Activated gamma-delta T cell (primary cell): Measurements from ENCODE around the gene BMP15.

Experiments used
- DNase-seq: peaks from one replicate; lab custom pipeline; 2025; lab: John Stamatoyannopoulos, UW
- total RNA-seq, 2 donors: gene quantifications; one replicate each; lab custom pipeline; 2026; lab: John Stamatoyannopoulos, UW

BMP15 gene
- 0 reads per million in 2 donors for total RNA-seq

DNA sequence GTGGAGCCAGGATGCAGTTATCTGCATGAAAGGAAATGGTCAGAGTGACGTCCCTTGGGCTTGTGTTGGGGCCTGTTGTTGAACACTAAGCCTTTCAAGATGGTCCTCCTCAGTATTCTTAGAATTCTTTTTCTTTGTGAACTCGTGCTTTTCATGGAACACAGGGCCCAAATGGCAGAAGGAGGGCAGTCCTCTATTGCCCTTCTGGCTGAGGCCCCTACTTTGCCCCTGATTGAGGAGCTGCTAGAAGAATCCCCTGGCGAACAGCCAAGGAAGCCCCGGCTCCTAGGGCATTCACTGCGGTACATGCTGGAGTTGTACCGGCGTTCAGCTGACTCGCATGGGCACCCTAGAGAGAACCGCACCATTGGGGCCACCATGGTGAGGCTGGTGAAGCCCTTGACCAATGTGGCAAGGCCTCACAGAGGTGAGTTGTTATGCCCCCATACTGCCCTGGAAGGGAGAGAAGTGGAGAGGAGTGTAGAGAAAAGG lies at the start of gene BMP15:
Gene BMP15 (plus strand): TSS at position 51 of the 492 bp plus-strand sequence. CDS start 49 bp downstream, at position 100.
- DNase-seq, result no peak

DNA sequence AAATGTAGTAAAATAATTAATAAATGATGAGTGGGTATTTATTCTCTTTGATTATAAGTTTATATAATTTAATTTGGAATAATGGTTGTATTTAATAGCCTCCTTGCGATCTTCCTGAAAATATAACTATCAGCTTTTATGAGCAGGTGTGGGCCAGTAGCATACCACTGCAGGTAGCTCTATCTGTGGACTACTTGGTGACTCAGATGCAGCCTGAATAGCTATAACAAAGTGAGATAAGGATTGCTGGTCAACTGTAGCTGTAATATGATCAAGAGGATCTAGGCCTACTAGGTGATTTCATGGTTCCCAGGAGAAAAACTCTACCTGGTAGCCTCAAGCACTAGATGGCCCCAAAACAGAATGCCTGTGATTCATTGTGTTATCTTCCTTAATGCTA lies 47.1 kb upstream of the BMP15 start:
- DNase-seq, result no peak

DNA sequence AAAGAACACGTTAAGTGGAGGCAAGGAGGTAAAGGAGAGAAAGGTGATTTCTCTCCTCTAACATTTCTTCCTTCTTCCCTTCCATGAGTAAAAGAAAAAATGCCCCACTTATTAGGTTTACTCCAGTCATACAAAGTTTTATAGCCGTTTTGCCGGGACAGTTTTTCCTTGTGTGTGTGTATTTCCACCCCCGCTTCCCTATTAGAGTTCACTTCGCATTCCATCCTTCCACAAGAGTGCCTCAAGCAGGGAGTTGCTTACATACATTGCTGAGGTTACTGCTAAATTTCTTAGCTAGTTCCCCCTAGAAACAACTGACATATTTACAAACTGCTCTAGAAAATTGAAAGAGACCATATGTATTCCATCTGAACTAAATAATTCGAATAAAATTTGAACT lies 45.2 kb upstream of the BMP15 start:
- no peak for DNase-seq

DNA sequence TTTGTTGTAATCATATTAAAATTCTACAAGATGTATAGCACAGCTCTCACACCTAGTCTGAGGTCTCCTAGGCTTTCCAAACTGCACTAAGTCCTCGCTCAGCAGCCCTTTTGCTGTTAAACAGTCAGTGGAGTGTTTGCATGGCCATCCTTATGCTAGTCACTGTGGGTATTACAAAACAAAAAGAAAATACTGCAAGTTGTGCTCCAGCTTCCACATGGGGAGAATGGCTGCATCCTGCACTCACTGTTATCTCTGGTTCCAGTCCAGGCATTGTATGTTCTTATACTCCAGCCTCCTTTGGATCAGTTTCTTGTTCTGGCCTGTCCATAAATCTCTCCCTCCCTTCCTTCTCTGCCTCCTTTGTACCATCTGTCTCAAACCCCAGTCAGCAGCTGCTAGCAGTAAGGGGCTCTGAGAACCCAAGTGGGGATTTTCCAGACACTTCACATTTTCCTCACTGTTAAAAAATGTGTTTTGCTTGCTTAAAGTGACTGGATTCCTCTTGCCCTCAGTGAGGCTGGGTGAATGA lies 38.5 kb upstream of the BMP15 start:
- DNase-seq, result no peak

DNA sequence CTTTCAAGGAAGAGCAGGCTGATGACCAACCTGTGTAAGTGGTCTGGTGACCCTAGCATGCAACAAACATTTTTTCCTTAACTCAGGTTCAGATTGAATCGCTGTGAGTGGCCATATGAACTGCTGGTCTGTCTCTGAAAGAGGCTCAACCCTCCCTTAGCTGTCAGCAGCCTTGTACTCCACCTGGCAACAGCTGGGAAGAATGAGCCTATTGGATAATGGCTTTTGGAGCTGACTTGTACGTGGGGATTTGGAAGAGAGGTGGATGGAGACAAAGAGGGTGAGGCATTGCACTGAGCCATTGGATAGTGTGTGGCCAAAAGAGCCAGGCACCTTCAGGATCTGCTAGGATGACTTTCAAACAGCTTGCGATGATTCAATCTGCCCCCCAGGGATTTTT lies 35.7 kb upstream of the BMP15 start:
- no peak for DNase-seq

DNA sequence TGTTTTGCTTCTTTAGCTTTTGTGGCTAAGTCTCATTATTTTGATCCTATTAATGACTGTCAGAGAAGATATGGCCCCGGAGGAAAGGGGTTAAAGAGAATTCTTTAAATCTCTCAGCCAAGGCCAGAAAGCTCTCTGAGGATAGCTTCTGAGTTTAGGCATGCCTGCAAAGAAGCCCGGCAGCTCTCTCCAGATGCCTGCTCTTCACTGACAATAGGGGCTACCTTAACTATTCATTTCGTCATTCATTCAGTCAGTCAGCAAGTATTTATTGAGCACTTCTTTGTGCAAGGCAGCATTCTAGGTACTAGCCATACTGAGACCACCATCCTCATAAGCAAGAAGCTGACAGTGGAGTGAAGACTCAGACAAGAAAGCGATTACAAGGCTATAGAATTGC lies 34.0 kb upstream of the BMP15 start:
- DNase-seq, result no peak

DNA sequence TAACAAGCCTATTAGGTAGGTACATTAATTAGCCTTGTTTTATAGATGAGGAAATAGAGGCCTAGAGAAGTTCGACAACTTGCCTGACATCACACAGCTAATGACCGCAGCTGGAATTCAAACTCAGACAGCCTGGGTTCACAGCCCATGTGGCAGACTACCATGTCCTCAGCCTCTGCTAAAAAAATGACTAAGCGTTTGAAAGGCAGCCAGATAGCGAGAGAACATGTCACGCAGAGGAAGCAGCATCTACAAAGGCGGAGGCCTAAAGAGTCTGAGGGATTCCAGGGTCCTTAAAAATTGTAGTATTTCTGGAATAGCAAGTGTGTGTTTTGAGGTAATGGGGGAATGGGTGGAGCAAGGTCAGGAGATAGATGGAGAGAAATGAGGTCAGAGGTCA lies 33.2 kb upstream of the BMP15 start:
- DNase-seq, result no peak

DNA sequence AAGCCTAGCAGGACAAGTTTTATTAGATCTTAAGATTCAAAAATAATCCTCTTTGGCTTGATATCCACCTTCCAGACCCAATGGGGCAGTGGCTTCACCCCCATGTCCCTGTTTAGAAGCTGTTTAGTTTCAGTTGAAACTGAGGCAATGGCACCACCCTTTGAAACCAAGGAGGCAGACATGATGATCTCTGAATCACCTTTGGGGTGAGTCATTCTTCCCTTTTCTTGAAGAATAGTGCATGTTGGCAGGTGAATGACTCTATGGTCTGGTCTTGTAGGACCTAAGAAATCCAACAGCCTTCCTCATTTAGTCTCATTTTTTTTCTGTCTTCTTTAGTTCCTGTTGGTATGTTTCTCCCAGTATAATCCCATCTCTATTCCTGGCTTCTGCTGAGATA lies 29.5 kb upstream of the BMP15 start:
- DNase-seq, result no peak

DNA sequence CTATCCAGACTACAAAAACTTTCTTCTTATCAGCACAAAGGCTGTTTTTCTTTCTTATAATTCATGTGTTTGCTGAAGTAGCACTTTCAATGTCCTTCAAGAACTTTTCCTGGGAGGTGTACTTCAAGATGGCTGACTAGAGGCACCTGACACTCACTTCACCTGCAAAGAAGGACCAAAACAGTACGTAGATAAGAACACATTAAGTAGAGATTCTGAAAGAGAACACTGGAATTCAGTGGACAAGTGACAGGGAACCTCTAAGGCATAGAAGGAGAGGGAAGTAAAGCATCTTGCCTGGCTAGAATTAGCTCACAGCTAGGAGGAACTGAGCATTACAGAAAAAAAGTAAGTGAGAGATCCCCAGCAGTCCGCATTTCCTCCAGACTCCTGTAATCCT lies 21.7 kb upstream of the BMP15 start:
- no peak for DNase-seq

DNA sequence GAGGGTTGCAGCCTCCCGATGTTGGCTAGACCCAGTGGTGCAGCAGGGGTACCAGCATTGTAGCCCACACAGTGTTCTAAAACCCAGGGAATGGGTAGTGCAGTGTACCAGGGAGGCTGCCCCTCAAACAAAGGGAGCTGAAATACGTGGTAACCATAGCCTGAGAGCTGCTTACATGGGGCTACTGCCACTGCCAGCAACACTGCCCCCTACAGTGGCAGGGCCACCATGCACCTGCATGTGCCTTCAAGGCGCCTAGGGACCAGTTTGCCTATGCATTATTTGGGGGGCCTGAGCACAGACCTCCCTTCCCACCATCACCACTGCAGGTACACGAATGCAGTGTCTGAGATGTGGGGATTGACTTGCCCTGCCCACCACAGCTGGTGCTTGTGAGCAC lies 21.0 kb upstream of the BMP15 start:
- DNase-seq, result no peak

DNA sequence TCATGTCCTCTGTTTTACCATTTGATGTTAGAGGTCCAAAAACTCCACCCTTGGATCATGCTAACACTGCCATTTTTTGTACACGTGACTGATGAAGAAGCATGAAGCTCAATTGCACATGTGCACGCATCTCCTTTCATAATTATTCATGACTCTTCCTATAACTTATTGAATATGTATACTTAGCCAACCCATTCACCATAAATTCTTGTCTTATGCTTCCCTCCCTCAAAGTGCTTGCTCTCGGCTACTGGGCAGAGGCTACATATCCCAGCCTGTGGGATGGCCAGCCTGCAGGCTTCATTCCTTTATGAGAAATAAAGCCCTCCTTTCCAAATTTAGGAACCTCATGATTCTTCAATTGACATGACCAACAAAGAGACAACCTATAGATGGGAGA lies 17.5 kb upstream of the BMP15 start:
- no peak for DNase-seq

DNA sequence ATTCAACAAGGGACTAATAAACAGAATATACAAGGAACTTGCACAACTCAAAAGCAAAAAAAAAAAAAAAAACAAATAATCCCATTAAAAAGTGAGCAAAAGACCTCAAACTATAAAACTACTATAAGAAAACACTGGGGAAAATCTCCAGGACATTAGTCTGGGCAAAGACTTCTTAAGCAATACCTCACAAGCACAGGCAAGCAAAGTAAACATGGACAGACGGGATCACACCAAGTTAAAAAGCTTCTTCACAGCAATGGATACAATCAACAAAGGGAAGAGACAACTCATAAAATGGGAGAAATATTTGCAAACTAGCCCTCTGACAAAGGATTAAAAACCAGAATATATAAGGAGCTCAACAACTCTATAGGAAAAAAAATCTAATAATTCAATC lies 17.1 kb upstream of the BMP15 start:
- no peak for DNase-seq

DNA sequence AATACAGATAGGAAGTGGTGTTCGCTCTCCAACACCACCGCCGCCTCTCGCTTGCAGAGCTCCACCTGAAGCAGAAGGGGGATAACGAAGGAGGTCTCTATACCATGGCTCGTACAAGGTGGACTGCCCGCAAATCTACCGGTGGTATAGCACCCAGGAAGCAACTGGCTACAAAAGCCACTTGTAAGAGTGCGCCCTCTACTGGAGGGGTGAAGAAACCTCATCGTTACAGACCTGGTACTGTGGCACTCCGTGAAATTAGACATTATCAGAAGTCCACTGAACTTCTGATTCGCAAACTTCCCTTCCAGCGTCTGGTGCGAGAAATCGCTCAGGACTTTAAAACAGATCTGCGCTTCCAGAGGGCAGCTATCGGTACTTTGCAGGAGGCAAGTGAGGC lies 5.2 kb upstream of the BMP15 start:
- no peak for DNase-seq

DNA sequence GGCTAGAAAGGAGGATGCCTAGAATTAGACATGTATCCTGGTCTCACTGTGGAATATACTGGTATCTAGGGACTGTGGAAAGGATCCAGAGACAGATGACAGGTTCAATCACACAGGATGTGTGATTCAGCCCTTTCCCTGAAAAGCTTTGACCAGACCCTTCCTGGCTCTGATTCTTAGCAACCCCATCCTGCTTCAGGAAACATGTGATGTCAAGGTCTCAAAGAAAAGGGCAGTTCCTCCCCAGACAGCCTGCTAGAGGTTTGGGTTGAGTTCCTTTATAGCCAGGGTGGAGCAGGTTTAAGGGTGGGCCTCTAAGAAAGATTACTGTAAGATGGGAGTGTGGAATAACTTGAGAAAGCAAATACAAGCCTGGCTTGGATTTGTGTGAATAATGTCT lies 3.0 kb downstream of the BMP15 start:
- no peak for DNase-seq

DNA sequence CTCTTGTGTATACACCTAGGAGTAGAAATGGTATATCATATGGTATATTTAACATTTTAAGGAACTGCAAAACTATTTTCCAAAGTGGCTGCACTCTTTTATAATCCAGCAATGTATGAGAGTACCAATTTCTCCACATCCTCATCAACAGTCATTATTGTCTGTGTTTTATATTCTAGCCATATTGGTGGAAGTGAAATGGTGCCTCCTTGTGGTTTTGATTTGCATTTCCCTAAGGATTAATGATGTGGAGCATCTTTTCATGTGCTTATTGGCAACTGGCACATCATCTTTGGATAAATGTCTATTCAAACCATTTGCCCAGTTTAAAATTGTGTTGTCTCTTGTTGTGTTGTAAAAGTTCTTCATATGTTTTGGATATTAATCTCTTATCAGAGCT lies 9.6 kb downstream of the BMP15 start:
- DNase-seq, result no peak

DNA sequence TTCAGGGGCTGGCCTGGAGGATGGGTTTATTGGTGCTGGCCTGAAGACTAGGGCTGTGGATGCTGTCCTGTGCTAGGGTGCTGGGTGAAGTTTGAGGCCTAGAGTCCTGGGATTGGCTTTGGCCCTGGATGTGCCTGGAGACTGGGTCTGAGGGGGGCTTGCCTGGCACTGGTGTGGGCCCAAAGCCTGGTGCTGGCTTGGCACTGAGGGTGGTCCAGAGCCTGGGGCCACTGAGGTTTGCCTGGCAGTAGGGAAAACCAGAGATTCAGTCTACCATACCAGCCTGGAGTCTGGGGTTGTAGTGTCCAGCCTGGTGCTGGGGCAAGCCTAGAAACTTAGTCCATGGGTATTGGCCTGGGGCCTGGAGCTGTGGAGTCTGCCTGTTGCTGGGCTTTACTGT lies 16.6 kb downstream of the BMP15 start:
- no peak for DNase-seq

DNA sequence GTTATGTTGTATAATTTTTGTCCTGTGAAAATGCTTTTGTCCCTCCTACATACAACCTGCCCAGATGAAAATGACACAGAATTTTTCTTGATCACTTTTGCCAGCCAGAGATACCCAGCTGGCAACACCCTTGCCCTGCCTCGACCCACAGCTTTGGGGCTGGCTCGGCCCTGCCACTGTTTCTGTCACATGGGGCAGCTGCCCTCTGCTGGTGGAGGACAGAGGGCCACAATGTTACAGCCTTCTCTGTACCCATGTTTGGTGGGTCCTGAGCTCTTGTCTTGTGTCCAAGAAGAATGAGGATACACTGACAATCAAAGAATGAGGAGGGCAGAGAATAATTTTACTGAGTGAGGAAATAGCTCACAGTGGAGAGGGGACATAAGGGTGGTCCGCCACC lies 31.1 kb downstream of the BMP15 start:
- no peak for DNase-seq

DNA sequence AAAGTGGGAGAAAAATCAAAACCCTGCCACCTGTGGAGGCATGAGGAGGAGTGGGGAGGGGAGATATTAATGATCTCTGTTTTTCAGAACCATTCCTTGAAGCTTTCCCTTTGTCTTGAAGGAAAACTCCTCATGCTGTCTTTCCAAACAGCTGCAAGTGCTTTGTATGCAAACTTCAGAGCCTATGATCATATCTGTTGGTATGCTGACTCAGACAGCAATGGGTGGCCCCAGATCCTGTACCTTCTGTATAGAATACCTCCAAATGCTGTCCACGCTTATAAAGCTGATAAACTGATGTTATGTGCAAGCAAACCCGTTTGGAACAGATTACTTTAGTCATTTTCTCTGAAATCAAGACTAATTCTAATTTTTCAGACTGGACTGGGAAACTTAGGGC lies 31.9 kb downstream of the BMP15 start:
- DNase-seq, result no peak

DNA sequence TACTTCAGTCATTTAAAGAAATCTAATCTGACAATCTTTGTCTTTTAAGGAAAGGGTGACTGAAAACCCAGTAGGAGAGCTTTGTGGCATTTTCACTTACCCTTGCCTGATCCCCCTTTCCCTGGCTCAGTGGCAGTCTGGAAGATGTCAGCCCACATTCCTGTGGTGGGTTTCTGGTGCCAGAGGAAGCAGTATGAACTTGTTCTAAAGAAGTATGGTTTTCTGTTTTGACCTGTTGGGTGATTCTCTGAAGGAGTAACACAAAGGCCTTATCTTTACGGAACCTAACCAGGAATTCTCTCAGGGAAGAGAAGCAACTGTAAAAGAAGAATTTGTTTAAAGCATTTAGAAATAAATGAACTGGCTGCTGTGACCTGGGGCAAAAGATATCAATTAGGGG lies 41.9 kb downstream of the BMP15 start:
- DNase-seq, result no peak

DNA sequence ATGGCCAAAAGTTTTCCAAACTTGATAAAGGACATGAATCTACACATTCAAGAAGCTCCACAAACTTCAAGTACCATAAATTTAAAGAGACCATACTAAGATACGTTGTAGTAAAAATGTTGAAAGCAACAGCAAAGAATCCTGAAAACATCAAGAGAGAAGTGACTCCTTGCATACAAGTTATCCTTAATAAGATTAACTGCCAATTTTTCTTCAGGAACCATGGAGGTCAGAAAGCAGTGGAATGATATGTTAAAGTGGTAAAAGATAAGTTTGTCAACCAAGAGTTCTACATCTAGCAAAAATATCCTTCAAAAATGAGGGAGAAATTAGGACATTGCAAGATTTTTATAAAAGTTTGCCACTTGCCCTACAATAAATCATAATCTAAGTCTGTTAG lies 43.3 kb downstream of the BMP15 start:
- no peak for DNase-seq

DNA sequence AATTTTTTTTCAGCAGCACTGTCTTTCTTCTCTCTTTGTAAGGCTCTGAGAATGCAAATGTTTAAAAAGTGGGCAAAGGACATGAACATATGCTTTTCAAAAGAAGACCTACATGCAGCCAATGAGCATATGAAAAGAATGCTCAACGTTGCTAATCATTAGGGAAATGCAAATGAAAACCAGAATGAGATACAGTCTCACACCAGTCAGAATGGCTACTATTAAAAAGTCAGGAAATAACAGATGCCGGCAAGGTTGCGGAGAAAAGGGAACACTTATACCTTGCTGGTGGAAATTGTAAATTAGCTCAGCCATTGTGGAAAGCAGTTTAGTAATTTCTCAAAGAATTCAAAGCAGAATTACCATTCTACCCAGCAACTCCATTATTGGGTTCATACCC lies 51.6 kb downstream of the BMP15 start:
- no peak for DNase-seq

DNA sequence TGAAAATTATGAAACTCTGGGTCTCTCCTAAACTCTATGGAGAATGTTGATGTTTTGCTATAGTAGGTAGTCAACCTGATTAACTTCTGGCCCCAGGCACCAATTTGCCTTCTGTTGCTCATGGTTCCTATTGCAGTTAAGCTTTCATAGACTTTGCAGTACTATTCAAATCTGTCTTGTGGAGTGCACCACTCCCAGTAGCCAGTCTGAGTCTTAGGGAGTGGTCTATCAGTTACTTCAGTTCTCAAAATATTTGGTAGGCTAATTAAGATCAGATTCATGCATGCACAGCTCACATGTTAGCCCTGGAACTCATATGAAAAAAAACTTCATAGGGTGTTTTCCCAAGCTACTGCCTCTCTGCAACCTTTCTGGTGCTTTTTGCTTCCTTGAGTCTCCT lies 53.3 kb downstream of the BMP15 start:
- DNase-seq, result no peak
